ENCODE measurements around the gene SIAH3.

SIAH3 gene

GRCh38 chr13:45808925-45809324 lies 42.6 kb downstream of the SIAH3 start:
- no peaks in the 10 kb centered on the region for H3K27me3 ChIP-seq (ENCODE audit: control insufficient read depth in 2 of 2, insufficient read depth in 2 of 2, low read length in 2 of 2)
- H3K27ac ChIP-seq (ENCODE audit: low read depth in 2 of 2, low read length in 2 of 2), result no peak overlapping the region
- H3K9ac ChIP-seq (ENCODE audit: low read depth in 1 of 2, low read length in 2 of 2), result no peak overlapping the region
- no peaks in the 10 kb centered on the region for H3K9me3 ChIP-seq (ENCODE audit: control insufficient read depth in 2 of 2, low read length in 2 of 2)
- H3K4me3 ChIP-seq (ENCODE audit: low read length in 2 of 2), result no peak overlapping the region
- no peaks in the 10 kb centered on the region for H3K36me3 ChIP-seq (ENCODE audit: control insufficient read depth in 2 of 2, insufficient read depth in 2 of 2, low read length in 2 of 2)
- H3K4me1 ChIP-seq (ENCODE audit: control insufficient read depth in 2 of 2, insufficient read depth in 2 of 2, low read length in 2 of 2), result no peaks in the 10 kb centered on the region

DNA sequence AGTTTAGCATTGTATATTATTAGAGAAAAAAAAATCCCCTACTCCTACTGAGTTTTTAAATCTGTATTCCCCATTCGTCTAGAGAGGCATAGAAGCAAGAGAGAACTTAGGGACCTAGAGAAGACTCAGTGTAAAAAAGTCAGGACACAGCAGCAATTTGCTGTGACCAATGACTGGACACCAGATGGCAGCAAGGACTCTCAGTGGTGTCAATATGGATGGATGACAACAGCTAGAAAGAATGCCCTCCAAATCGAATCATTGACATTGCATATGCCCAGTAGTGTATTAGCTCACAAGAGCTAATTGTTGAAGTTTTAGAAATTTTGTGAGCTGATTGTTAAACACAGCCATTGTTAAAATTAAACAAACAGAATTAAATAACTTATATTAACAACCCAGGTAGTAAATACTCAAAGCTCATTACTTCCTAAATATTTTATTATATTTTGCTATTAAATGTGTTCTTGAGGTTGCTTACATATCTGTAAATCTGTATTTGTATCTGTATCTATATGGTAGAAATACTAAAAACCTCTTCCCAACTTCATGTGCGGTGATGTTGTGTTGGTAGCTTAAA lies 43.9 kb downstream of the SIAH3 start:
- Histone ChIP-seq H3K4me3 (ENCODE audit: low read length in 2 of 2) (no peak overlapping the region), H3K9ac (ENCODE audit: low read depth in 1 of 2, low read length in 2 of 2) (no peak overlapping the region), H3K27ac (ENCODE audit: low read depth in 2 of 2, low read length in 2 of 2) (no peak overlapping the region), H3K4me1 (ENCODE audit: control insufficient read depth in 2 of 2, insufficient read depth in 2 of 2, low read length in 2 of 2) (no peaks in the 10 kb centered on the region), H3K27me3 (ENCODE audit: control insufficient read depth in 2 of 2, insufficient read depth in 2 of 2, low read length in 2 of 2) (no peaks in the 10 kb centered on the region), H3K36me3 (ENCODE audit: control insufficient read depth in 2 of 2, insufficient read depth in 2 of 2, low read length in 2 of 2) (no peaks in the 10 kb centered on the region), H3K9me3 (ENCODE audit: control insufficient read depth in 2 of 2, low read length in 2 of 2) (no peaks in the 10 kb centered on the region)

DNA sequence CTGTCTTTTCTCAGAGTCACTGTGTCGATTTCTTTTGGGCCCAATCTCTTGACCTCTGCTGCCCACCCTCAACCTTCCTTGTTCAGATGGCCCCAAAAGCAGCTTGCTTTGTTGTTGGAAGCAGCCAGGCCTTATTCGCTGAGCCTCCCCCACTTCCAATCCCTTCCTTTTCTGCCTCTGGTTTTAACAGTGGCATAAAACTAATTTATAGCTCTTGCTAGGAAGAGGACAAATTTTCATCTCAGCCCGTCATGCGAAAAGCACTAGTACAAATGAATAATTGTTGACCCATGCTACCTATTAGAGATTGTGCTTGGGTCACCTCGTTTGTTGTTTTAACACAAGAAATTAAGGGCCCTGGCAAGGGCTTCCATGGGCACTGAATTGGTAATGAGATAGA lies 51.1 kb downstream of the SIAH3 start:
- Histone ChIP-seq H3K4me3 (ENCODE audit: low read length in 2 of 2) (no peak overlapping the region), H3K4me1 (ENCODE audit: control insufficient read depth in 2 of 2, insufficient read depth in 2 of 2, low read length in 2 of 2) (no peaks in the 10 kb centered on the region), H3K27me3 (ENCODE audit: control insufficient read depth in 2 of 2, insufficient read depth in 2 of 2, low read length in 2 of 2) (no peaks in the 10 kb centered on the region), H3K9ac (ENCODE audit: low read depth in 1 of 2, low read length in 2 of 2) (no peak overlapping the region), H3K36me3 (ENCODE audit: control insufficient read depth in 2 of 2, insufficient read depth in 2 of 2, low read length in 2 of 2) (no peaks in the 10 kb centered on the region), H3K27ac (ENCODE audit: low read depth in 2 of 2, low read length in 2 of 2) (no peak overlapping the region), H3K9me3 (ENCODE audit: control insufficient read depth in 2 of 2, low read length in 2 of 2) (no peaks in the 10 kb centered on the region)

DNA sequence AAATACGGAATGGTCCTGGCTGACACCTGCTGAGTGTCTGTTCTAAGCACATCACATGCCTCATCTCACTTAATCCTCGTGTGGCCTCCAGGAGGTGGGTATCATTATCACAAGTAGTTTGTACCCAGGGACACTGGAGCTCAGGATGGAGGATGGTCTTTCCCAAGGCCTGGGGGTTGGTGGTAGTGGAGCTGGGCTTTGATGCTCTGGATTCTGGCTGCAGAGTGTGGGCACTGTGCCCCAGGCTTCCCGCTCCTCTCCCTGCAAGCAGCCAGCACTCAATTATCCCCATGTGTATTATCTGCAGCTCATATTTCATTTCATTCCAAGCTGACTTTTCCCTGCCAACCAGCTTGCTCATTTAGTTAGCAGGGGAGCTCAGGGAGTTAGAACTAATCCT lies 52.1 kb downstream of the SIAH3 start:
- H3K27ac ChIP-seq (ENCODE audit: low read depth in 2 of 2, low read length in 2 of 2), result no peak overlapping the region
- no peaks in the 10 kb centered on the region for H3K36me3 ChIP-seq (ENCODE audit: control insufficient read depth in 2 of 2, insufficient read depth in 2 of 2, low read length in 2 of 2)
- no peaks in the 10 kb centered on the region for H3K9me3 ChIP-seq (ENCODE audit: control insufficient read depth in 2 of 2, low read length in 2 of 2)
- H3K27me3 ChIP-seq (ENCODE audit: control insufficient read depth in 2 of 2, insufficient read depth in 2 of 2, low read length in 2 of 2), result no peaks in the 10 kb centered on the region
- H3K4me1 ChIP-seq (ENCODE audit: control insufficient read depth in 2 of 2, insufficient read depth in 2 of 2, low read length in 2 of 2), result no peaks in the 10 kb centered on the region
- no peak overlapping the region for H3K9ac ChIP-seq (ENCODE audit: low read depth in 1 of 2, low read length in 2 of 2)
- no peak overlapping the region for H3K4me3 ChIP-seq (ENCODE audit: low read length in 2 of 2)

GRCh38 chr13:45798851-45799250 lies 52.7 kb downstream of the SIAH3 start:
- Histone ChIP-seq H3K27ac (ENCODE audit: low read depth in 2 of 2, low read length in 2 of 2) (no peak overlapping the region), H3K9me3 (ENCODE audit: control insufficient read depth in 2 of 2, low read length in 2 of 2) (no peaks in the 10 kb centered on the region), H3K36me3 (ENCODE audit: control insufficient read depth in 2 of 2, insufficient read depth in 2 of 2, low read length in 2 of 2) (no peaks in the 10 kb centered on the region), H3K9ac (ENCODE audit: low read depth in 1 of 2, low read length in 2 of 2) (no peak overlapping the region), H3K4me1 (ENCODE audit: control insufficient read depth in 2 of 2, insufficient read depth in 2 of 2, low read length in 2 of 2) (no peaks in the 10 kb centered on the region), H3K4me3 (ENCODE audit: low read length in 2 of 2) (no peak overlapping the region), H3K27me3 (ENCODE audit: control insufficient read depth in 2 of 2, insufficient read depth in 2 of 2, low read length in 2 of 2) (no peaks in the 10 kb centered on the region)

DNA sequence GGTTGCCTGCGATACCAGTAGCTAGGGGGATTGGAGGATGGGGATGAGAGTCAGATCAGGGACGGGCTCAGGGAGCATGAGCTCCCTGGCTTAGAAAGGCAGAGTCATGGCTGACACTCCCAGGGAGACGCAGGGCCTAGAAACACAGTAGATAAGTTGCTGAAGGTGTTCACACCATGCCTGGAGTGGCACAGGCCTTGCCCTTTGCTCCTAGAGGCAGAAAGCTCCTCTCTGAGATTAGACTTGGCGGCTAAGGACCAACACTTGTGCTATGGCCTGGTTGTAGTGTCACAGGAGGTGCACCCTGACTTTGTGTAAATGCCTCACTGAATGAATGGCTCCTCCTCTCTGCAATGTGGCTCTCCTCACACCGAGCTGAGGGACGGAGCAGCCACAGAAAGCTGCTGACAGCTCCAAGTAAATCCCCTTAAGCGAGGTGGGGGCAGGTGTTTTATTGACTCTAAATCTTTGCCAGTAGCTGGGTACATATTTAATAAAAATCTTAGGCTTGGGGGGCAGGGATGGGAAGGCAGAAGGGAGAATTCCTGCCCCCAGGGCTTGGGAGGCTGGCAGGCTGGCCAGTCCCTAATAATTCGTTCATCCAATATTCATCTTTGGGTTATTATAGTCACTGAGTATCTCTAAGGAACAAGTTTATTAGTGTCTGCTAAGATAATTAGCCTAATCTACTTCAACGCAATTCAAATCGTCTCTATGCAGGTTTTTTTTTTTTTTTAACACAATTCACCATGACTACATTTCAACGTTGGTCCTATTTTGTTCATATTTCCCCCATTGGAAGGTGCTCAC lies 54.9 kb downstream of the SIAH3 start:
- Histone ChIP-seq H3K27ac (ENCODE audit: low read depth in 2 of 2, low read length in 2 of 2) (no peak overlapping the region), H3K4me1 (ENCODE audit: control insufficient read depth in 2 of 2, insufficient read depth in 2 of 2, low read length in 2 of 2) (peaks cover 0 to 4% of the 10 kb centered on the region in 2 donors)

DNA sequence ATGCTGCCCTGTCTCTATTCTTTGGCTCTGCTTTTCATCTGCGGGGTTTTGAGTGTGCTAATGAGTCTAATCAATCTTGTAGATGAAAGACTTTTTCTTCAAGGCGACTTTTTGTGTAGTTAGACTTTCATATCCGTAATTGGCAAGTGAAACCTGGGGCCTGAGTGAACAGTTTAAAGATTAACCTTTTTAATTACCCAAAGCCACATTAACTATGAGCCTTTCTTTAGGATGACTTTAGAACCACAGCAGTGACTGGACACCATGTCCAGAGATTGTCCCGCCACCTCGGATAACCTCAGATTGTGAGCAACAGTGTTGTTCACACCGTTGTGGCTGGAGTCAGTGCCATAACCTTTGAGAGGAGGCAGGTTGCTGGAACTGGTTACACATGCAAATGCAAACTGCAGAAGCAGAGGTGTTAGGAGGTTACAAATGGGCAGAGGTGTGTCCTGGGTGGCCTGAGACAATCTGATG lies 58.7 kb downstream of the SIAH3 start:
- H3K27ac ChIP-seq (ENCODE audit: low read depth in 2 of 2, low read length in 2 of 2), result no peak overlapping the region
- H3K4me1 ChIP-seq (ENCODE audit: control insufficient read depth in 2 of 2, insufficient read depth in 2 of 2, low read length in 2 of 2), result peaks cover 0 to 4% of the 10 kb centered on the region in 2 donors
- no peaks in the 10 kb centered on the region for H3K36me3 ChIP-seq (ENCODE audit: control insufficient read depth in 2 of 2, insufficient read depth in 2 of 2, low read length in 2 of 2)

More for the DNA sequence above, 54.9 kb downstream of the SIAH3 start:
- H3K36me3 ChIP-seq (ENCODE audit: control insufficient read depth in 2 of 2, insufficient read depth in 2 of 2, low read length in 2 of 2), result no peaks in the 10 kb centered on the region
- H3K9ac ChIP-seq (ENCODE audit: low read depth in 1 of 2, low read length in 2 of 2), result no peak overlapping the region
- no peak overlapping the region for H3K4me3 ChIP-seq (ENCODE audit: low read length in 2 of 2)
- H3K9me3 ChIP-seq (ENCODE audit: control insufficient read depth in 2 of 2, low read length in 2 of 2), result no peaks in the 10 kb centered on the region
- H3K27me3 ChIP-seq (ENCODE audit: control insufficient read depth in 2 of 2, insufficient read depth in 2 of 2, low read length in 2 of 2), result no peaks in the 10 kb centered on the region

GRCh38 chr13:45788011-45788410 lies 63.5 kb downstream of the SIAH3 start:
- no peaks in the 10 kb centered on the region for H3K27me3 ChIP-seq (ENCODE audit: control insufficient read depth in 2 of 2, insufficient read depth in 2 of 2, low read length in 2 of 2)
- no peak overlapping the region for H3K27ac ChIP-seq (ENCODE audit: low read depth in 2 of 2, low read length in 2 of 2)
- no peak overlapping the region for H3K9ac ChIP-seq (ENCODE audit: low read depth in 1 of 2, low read length in 2 of 2)
- H3K4me1 ChIP-seq (ENCODE audit: control insufficient read depth in 2 of 2, insufficient read depth in 2 of 2, low read length in 2 of 2), result peaks cover 0 to 2% of the 10 kb centered on the region in 2 donors
- no peaks in the 10 kb centered on the region for H3K9me3 ChIP-seq (ENCODE audit: control insufficient read depth in 2 of 2, low read length in 2 of 2)
- H3K4me3 ChIP-seq (ENCODE audit: low read length in 2 of 2), result no peak overlapping the region
- no peaks in the 10 kb centered on the region for H3K36me3 ChIP-seq (ENCODE audit: control insufficient read depth in 2 of 2, insufficient read depth in 2 of 2, low read length in 2 of 2)

More for the DNA sequence above, 58.7 kb downstream of the SIAH3 start:
- no peak overlapping the region for H3K4me3 ChIP-seq (ENCODE audit: low read length in 2 of 2)
- no peak overlapping the region for H3K9ac ChIP-seq (ENCODE audit: low read depth in 1 of 2, low read length in 2 of 2)
- H3K9me3 ChIP-seq (ENCODE audit: control insufficient read depth in 2 of 2, low read length in 2 of 2), result no peaks in the 10 kb centered on the region
- no peaks in the 10 kb centered on the region for H3K27me3 ChIP-seq (ENCODE audit: control insufficient read depth in 2 of 2, insufficient read depth in 2 of 2, low read length in 2 of 2)

DNA sequence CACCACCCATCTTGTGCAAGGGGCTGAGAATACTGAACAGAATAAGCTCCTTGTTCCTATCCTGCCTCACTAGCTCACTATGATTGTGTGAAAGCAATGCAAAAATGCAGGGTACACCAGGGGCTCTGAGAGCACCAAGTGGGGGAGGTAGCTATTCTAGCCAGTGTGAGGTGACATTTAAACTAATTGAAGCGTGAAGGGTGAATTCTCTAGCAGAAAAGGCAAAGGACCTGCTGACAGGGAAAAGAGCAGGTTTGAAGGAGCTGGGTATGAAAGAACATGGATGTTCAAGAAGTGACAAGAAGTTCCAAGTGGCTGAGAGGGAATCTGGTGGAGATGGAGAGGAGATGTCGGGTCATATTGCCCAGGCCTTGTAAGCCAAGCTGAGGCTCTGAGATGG lies 64.2 kb downstream of the SIAH3 start:
- Histone ChIP-seq H3K4me1 (ENCODE audit: control insufficient read depth in 2 of 2, insufficient read depth in 2 of 2, low read length in 2 of 2) (peaks cover 0 to 3% of the 10 kb centered on the region in 2 donors), H3K27me3 (ENCODE audit: control insufficient read depth in 2 of 2, insufficient read depth in 2 of 2, low read length in 2 of 2) (no peaks in the 10 kb centered on the region), H3K9me3 (ENCODE audit: control insufficient read depth in 2 of 2, low read length in 2 of 2) (no peaks in the 10 kb centered on the region), H3K4me3 (ENCODE audit: low read length in 2 of 2) (no peak overlapping the region), H3K27ac (ENCODE audit: low read depth in 2 of 2, low read length in 2 of 2) (no peak overlapping the region), H3K9ac (ENCODE audit: low read depth in 1 of 2, low read length in 2 of 2) (no peak overlapping the region), H3K36me3 (ENCODE audit: control insufficient read depth in 2 of 2, insufficient read depth in 2 of 2, low read length in 2 of 2) (no peaks in the 10 kb centered on the region)

- Histone ChIP-seq H3K36me3 (ENCODE audit: control insufficient read depth in 2 of 2, insufficient read depth in 2 of 2, low read length in 2 of 2) (no peaks in the 10 kb centered on the region), H3K9ac (ENCODE audit: low read depth in 1 of 2, low read length in 2 of 2) (no peak overlapping the region), H3K27me3 (ENCODE audit: control insufficient read depth in 2 of 2, insufficient read depth in 2 of 2, low read length in 2 of 2) (no peaks in the 10 kb centered on the region), H3K27ac (ENCODE audit: low read depth in 2 of 2, low read length in 2 of 2) (no peak overlapping the region), H3K9me3 (ENCODE audit: control insufficient read depth in 2 of 2, low read length in 2 of 2) (no peaks in the 10 kb centered on the region), H3K4me1 (ENCODE audit: control insufficient read depth in 2 of 2, insufficient read depth in 2 of 2, low read length in 2 of 2) (peaks cover 3% of the 10 kb centered on the region in 2 donors), H3K4me3 (ENCODE audit: low read length in 2 of 2) (no peak overlapping the region)
Observed at GRCh38 chr13:45786293-45786920, 65.1 kb downstream of the SIAH3 start.
